Measurements from ENCODE around the gene ARG2. TPM values are rescaled to one million over a fixed set of nuclear protein-coding genes. Genes with fewer than 3 reads are reported as not detected.
A peak's percentile ranks its signal among the peaks of the same experiment; 100 is the strongest.

ARG2 gene
- total and polyA plus RNA-seq, 9 of the 15 experiments (the other 6 are each of a cell fraction or from before 2014, with no cell fraction given), result 6.2 to 75.0 (median 17.8) TPM

DNA sequence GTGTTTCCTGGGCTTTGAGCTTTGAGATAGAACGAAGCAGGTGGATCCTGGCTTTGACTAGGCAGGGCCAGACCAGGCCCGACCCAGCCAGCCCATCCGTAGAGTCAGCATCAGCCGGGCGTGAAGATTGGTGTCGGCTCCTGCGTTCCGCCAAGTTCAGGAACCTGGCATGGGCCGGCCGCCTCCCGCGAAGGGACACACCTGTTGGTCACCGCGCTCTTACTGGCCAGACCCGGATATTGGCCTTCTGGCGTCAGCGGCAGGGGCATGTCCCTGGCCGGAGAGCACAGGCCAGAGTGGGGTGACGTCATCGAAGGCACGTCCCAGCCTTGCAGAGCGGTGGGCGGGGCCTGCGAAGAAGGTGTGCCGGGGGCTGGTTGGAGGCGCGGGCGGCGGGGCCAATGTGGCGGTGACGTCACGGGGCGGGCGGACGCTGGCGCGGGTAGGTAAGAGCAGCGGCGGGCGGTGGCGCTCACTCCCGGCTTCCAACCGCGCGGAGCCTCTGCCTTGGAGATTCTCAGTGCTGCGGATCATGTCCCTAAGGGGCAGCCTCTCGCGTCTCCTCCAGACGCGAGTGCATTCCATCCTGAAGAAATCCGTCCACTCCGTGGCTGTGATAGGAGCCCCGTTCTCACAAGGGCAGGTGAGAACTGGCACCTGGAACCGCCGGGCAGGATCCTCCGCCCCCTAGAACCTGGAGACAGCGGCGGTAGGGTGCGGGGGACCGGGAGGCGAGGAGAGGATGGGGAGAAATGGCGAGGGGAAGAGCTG, at the start of gene ARG2 (continued):
- TF ChIP-seq, protein P1, sequence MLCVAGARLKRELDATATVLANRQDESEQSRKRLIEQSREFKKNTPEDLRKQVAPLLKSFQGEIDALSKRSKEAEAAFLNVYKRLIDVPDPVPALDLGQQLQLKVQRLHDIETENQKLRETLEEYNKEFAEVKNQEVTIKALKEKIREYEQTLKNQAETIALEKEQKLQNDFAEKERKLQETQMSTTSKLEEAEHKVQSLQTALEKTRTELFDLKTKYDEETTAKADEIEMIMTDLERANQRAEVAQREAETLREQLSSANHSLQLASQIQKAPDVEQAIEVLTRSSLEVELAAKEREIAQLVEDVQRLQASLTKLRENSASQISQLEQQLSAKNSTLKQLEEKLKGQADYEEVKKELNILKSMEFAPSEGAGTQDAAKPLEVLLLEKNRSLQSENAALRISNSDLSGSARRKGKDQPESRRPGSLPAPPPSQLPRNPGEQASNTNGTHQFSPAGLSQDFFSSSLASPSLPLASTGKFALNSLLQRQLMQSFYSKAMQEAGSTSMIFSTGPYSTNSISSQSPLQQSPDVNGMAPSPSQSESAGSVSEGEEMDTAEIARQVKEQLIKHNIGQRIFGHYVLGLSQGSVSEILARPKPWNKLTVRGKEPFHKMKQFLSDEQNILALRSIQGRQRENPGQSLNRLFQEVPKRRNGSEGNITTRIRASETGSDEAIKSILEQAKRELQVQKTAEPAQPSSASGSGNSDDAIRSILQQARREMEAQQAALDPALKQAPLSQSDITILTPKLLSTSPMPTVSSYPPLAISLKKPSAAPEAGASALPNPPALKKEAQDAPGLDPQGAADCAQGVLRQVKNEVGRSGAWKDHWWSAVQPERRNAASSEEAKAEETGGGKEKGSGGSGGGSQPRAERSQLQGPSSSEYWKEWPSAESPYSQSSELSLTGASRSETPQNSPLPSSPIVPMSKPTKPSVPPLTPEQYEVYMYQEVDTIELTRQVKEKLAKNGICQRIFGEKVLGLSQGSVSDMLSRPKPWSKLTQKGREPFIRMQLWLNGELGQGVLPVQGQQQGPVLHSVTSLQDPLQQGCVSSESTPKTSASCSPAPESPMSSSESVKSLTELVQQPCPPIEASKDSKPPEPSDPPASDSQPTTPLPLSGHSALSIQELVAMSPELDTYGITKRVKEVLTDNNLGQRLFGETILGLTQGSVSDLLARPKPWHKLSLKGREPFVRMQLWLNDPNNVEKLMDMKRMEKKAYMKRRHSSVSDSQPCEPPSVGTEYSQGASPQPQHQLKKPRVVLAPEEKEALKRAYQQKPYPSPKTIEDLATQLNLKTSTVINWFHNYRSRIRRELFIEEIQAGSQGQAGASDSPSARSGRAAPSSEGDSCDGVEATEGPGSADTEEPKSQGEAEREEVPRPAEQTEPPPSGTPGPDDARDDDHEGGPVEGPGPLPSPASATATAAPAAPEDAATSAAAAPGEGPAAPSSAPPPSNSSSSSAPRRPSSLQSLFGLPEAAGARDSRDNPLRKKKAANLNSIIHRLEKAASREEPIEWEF (CRISPR knock-in tag; IDR thresholded peaks at IDR 0.05), result no peak
- no peak for TF ChIP-seq HES1 (IDR thresholded peaks at IDR 0.05; ENCODE audit: low read depth)
- peak; percentile 69 for TF ChIP-seq MGA (IDR thresholded peaks at IDR 0.05)
- no peak for TF ChIP-seq ZNF282 (CRISPR knock-in tag; IDR thresholded peaks at IDR 0.05)
- TF ChIP-seq KLF13 (tag; IDR thresholded peaks at IDR 0.05; ENCODE audit: borderline replicate concordance, low read depth), result no peak
- no peak for TF ChIP-seq BMI1 (IDR thresholded peaks at IDR 0.05; ENCODE audit: low read length)
- TF ChIP-seq, protein P2, sequence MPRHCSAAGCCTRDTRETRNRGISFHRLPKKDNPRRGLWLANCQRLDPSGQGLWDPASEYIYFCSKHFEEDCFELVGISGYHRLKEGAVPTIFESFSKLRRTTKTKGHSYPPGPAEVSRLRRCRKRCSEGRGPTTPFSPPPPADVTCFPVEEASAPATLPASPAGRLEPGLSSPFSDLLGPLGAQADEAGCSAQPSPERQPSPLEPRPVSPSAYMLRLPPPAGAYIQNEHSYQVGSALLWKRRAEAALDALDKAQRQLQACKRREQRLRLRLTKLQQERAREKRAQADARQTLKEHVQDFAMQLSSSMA (CRISPR knock-in tag; IDR thresholded peaks at IDR 0.05), result no peak
- no peak for TF ChIP-seq PURB (CRISPR knock-in tag; IDR thresholded peaks at IDR 0.05; ENCODE audit: low read depth)
